GM12878 (cell line): ENCODE data around the gene ST8SIA1. TPM values are rescaled to one million over a fixed set of nuclear protein-coding genes. Genes with fewer than 3 reads are reported as not detected.

Experiments
- ATAC-seq: fragments of 200-7000 bp; cut with Tn5 transposase; 3 replicates; pipeline ENCODE4 v1.9.1; 2020; ENCODE audit warnings: mild to moderate bottlenecking, moderate library complexity
- BruUV-seq: library from RNA; stranded (reverse); fragments of 400-500 nt; replicated peaks from 2 replicates; lab custom pipeline; 2021; lab: Mats Ljungman, UMichigan
- CTCF ChIA-PET: fragments of 300-600 bp; sonication (Branson Sonifier 250); formaldehyde crosslinking; extraction: SDS; loops from one replicate; lab custom pipeline; 2021; ENCODE audit warnings: inconsistent platforms; lab: Yijun Ruan, JAX
- POLR2A ChIA-PET: fragments of 350-600 bp; formaldehyde crosslinking; extraction: SDS; loops from one replicate; lab custom pipeline; 2021; ENCODE audit warnings: inconsistent platforms; lab: Charles Lee
- RAD21 ChIA-PET: fragments of 300-600 bp; sonication (Branson Sonifier 250); formaldehyde crosslinking; loops from one replicate; lab custom pipeline; 2023; ENCODE audit warnings: antibody characterized with exemption; ENCODE audit not compliant: unreplicated experiment; lab: Charles Lee
- SMC1A ChIA-PET: fragments of 300-600 bp; sonication (Branson Sonifier 250); formaldehyde crosslinking; loops from one replicate; lab custom pipeline; 2023; ENCODE audit not compliant: unreplicated experiment, uncharacterized antibody; lab: Charles Lee
- DNase-seq: peaks from one replicate; pipeline ENCODE4 v3.0.0-alpha.2; 2011; ENCODE audit warnings: low read depth, low spot score
- FAIRE-seq: peaks from 3 replicates; lab custom pipeline; 2011; peaks lifted over from hg19 to GRCh38; lab: Jason Lieb, UNC
- H2AFZ ChIP-seq: 2 replicates; pipeline ENCODE4 v1.6.0; 2011; ENCODE audit warnings: low read depth, low read length, control low read depth; ENCODE audit not compliant: control insufficient read depth
- H3K27ac ChIP-seq: 2 replicates; pipeline ENCODE4 v1.5.1; 2011; ENCODE audit warnings: control low read depth; ENCODE audit not compliant: control insufficient read depth, insufficient read depth
- H3K27me3 ChIP-seq, 2 experiments: replicated peaks in 1 of 2; 2 replicates each; pipeline versions ENCODE4 v1.6.0 to v1.6.1; 2011; ENCODE audit warnings: low read length in 1 of 2; ENCODE audit not compliant: control insufficient read depth in 2 of 2, insufficient read depth in 2 of 2
- H3K36me3 ChIP-seq, 2 experiments: 2 replicates each; pipeline ENCODE4 v1.5.1; 2011; ENCODE audit warnings: low read length in 1 of 2; ENCODE audit not compliant: control insufficient read depth in 2 of 2, insufficient read depth in 2 of 2
- H3K4me1 ChIP-seq: 2 replicates; pipeline ENCODE4 v1.6.1; 2011; ENCODE audit warnings: mild to moderate bottlenecking, low read length, moderate library complexity, mixed read lengths; ENCODE audit not compliant: control insufficient read depth, insufficient read depth
- H3K4me2 ChIP-seq: 2 replicates; pipeline ENCODE4 v1.6.0; 2011; ENCODE audit warnings: control low read depth; ENCODE audit not compliant: control insufficient read depth, insufficient read depth
- H3K4me3 ChIP-seq: fragments of 200-600 bp; sonication (generic); 2 replicates; pipeline ENCODE4 v1.5.1; 2016
- H3K79me2 ChIP-seq: 2 replicates; pipeline ENCODE4 v1.6.0; 2011; ENCODE audit warnings: low read length; ENCODE audit not compliant: control insufficient read depth, insufficient read depth
- H3K9ac ChIP-seq: 2 replicates; pipeline ENCODE4 v1.8.0; 2011; ENCODE audit warnings: low read length, control low read depth, mixed read lengths; ENCODE audit not compliant: control insufficient read depth, insufficient read depth
- H3K9me3 ChIP-seq: replicated peaks from 3 replicates; pipeline ENCODE4 v1.5.1; 2011; ENCODE audit warnings: mild to moderate bottlenecking, low read length; ENCODE audit not compliant: control insufficient read depth, insufficient read depth
- H4K20me1 ChIP-seq: 2 replicates; pipeline ENCODE4 v1.6.0; 2011; ENCODE audit not compliant: control insufficient read depth, insufficient read depth
- BCL3 ChIP-seq: IDR thresholded peaks from 2 replicates; pipeline ENCODE4 v1.6.1; 2011; ENCODE audit warnings: borderline replicate concordance, low read depth, mild to moderate bottlenecking, moderate library complexity, low read length; ENCODE audit not compliant: insufficient read depth, poor library complexity, severe bottlenecking
- JUNB ChIP-seq: IDR thresholded peaks from 2 replicates; pipeline ENCODE4 v1.6.1; 2016; ENCODE audit warnings: antibody characterized with exemption, mild to moderate bottlenecking
- NR2F1 ChIP-seq: fragments of 450-650 bp; conservative IDR thresholded peaks from 2 replicates; pipeline ENCODE4 v1.6.1; 2017; ENCODE audit warnings: mild to moderate bottlenecking
- PAX5 ChIP-seq: IDR thresholded peaks from 2 replicates; pipeline ENCODE4 v1.6.1; 2011; ENCODE audit warnings: low read depth, low read length, borderline replicate concordance
- SMARCA5 ChIP-seq: fragments of 450-650 bp; IDR thresholded peaks from 2 replicates; pipeline ENCODE4 v1.6.1; 2017; ENCODE audit warnings: mild to moderate bottlenecking
- SRF ChIP-seq, 2 experiments: IDR thresholded peaks; 2 replicates each; pipeline ENCODE4 v1.6.1; 2011; ENCODE audit warnings: low read depth in 2 of 2, low read length in 2 of 2, mild to moderate bottlenecking in 1 of 2, moderate library complexity in 1 of 2
- TCF12 ChIP-seq: IDR thresholded peaks from 2 replicates; pipeline ENCODE4 v1.6.1; 2011; ENCODE audit warnings: low read depth, mild to moderate bottlenecking, low read length
- TCF7 ChIP-seq: IDR thresholded peaks from 2 replicates; pipeline ENCODE4 v1.6.1; 2014; ENCODE audit warnings: antibody characterized with exemption, borderline replicate concordance
- USF2 ChIP-seq: IDR thresholded peaks from 2 replicates; pipeline ENCODE4 v1.6.1; 2011; ENCODE audit warnings: low read depth, low read length, improper control_type of control experiment, borderline replicate concordance
- ZNF592 ChIP-seq: fragments of 450-650 bp; IDR thresholded peaks from 2 replicates; pipeline ENCODE4 v1.6.1; 2017; ENCODE audit warnings: mild to moderate bottlenecking, moderate library complexity
- WGBS: methylation state at CpG from one replicate; pipeline ENCODE4 v1.1.6; 2016; ENCODE audit warnings: low lambda C conversion rate; ENCODE audit not compliant: insufficient replicate concordance, insufficient coverage; ENCODE audit errors: missing lambda C conversion rate; 5-methylcytosine and 5-hydroxymethylcytosine counted together
- in situ Hi-C: fragments of 300-500 bp; cut with MboI; formaldehyde crosslinking; loops from 9 replicates; pipeline ENCODE4 v1.14.3; 2018; ENCODE audit warnings: mixed read lengths
- intact Hi-C: fragments of 100-400 bp; cut with micrococcal nuclease; formaldehyde crosslinking; loops from one replicate; pipeline ENCODE4 v1.14.2; 2022; ENCODE audit not compliant: unreplicated experiment
- polyA plus RNA-seq, 11 experiments: library from polyadenylated mRNA; depleted of rRNA in 4 of 11; unstranded in 6 of 11; stranded (reverse) in 5 of 11; fragments of >200 nt; fragmentation: Nextera tagmentation in 4 of 11; fragmentation: Illumina TruSeq in 1 of 11; extraction: Ambion mirVana in 4 of 11; extraction: Trizol in 1 of 11; gene quantifications; 1 replicate in 1 of 11; 2 replicates in 10 of 11; pipeline versions ENCODE4 v1.2.1 to v1.2.3, GENCODE V29; 2011 to 2016; ENCODE audit warnings: inconsistent platforms in 2 of 11, missing spikeins in 2 of 11, low read depth in 1 of 11
- total RNA-seq, 4 experiments: library from RNA; depleted of rRNA in 3 of 4; stranded (reverse); fragments of >200 nt in 3 of 4; fragmentation: Illumina TruSeq in 1 of 4; extraction: Trizol in 1 of 4; gene quantifications; 2 replicates each; pipeline versions ENCODE4 v1.2.1 to v1.2.3, GENCODE V29; 2013 to 2021
- TF ChIP-seq, protein P1 (sequence below): fragments of 450-650 bp; IDR thresholded peaks from 2 replicates; pipeline ENCODE4 v1.6.1; 2016; ENCODE audit warnings: mild to moderate bottlenecking
- TF ChIP-seq, protein P2 (sequence below), 3 experiments: IDR thresholded peaks in 2 of 3; conservative IDR thresholded peaks in 1 of 3; 2 replicates each; pipeline ENCODE4 v1.5.1; 2011; ENCODE audit warnings: low read depth in 3 of 3, low read length in 3 of 3, mild to moderate bottlenecking in 3 of 3, control low read depth in 2 of 3, moderate library complexity in 2 of 3, inconsistent platforms in 1 of 3, mixed read lengths in 1 of 3; ENCODE audit not compliant: control insufficient read depth in 2 of 3, insufficient read depth in 1 of 3; ENCODE audit errors: extremely low read depth in 1 of 3

ST8SIA1 gene
- total and polyA plus RNA-seq, 10 of the 15 experiments (the other 5 are each of a cell fraction or from before 2014, with no cell fraction given) = 0.23 to 0.35 (median 0.23) TPM; not detected in 7

DNA sequence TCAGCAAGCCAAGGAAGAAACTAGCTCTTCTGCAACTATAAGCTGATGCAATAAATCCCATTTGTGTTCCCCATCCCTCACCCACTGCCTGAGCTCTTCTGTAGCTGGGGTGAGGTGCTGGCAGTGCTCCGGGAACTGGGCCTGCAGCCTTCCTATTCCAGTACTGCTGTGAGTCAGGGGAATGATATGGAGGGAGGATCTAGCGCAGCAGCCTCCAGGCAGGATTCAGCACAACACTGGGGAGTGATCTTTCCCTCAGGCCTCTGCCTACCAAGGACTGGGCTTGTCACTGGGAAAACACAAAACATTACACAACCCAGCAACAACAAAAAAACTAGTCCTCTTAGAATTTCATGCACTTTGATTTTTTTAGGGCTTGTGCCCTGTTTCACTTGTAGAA lies 58.7 kb downstream of the ST8SIA1 start:
- no peak overlapping the region for H3K4me2 ChIP-seq
- no peak for DNase-seq
- RAD21 ChIA-PET = no interaction called here
- TF ChIP-seq BCL3 = no peak
- no peak for TF ChIP-seq SMARCA5
- TF ChIP-seq PAX5 = no peak
- no peak for TF ChIP-seq TCF12
- TF ChIP-seq, protein P1, sequence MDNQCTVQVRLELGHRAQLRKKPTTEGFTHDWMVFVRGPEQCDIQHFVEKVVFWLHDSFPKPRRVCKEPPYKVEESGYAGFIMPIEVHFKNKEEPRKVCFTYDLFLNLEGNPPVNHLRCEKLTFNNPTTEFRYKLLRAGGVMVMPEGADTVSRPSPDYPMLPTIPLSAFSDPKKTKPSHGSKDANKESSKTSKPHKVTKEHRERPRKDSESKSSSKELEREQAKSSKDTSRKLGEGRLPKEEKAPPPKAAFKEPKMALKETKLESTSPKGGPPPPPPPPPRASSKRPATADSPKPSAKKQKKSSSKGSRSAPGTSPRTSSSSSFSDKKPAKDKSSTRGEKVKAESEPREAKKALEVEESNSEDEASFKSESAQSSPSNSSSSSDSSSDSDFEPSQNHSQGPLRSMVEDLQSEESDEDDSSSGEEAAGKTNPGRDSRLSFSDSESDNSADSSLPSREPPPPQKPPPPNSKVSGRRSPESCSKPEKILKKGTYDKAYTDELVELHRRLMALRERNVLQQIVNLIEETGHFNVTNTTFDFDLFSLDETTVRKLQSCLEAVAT = no peak
- TF ChIP-seq ZNF592 = no peak
- TF ChIP-seq, protein P2, sequence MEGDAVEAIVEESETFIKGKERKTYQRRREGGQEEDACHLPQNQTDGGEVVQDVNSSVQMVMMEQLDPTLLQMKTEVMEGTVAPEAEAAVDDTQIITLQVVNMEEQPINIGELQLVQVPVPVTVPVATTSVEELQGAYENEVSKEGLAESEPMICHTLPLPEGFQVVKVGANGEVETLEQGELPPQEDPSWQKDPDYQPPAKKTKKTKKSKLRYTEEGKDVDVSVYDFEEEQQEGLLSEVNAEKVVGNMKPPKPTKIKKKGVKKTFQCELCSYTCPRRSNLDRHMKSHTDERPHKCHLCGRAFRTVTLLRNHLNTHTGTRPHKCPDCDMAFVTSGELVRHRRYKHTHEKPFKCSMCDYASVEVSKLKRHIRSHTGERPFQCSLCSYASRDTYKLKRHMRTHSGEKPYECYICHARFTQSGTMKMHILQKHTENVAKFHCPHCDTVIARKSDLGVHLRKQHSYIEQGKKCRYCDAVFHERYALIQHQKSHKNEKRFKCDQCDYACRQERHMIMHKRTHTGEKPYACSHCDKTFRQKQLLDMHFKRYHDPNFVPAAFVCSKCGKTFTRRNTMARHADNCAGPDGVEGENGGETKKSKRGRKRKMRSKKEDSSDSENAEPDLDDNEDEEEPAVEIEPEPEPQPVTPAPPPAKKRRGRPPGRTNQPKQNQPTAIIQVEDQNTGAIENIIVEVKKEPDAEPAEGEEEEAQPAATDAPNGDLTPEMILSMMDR (IDR thresholded peaks at IDR 0.05 in 2 of 3, conservative IDR thresholded peaks at IDR 0.05 in 1 of 3; ENCODE audit: control insufficient read depth in 2 of 3, extremely low read depth in 1 of 3, insufficient read depth in 1 of 3, low read depth in 3 of 3, low read length in 3 of 3) = no peak
- no peak for TF ChIP-seq JUNB
- TF ChIP-seq SRF (IDR thresholded peaks at IDR 0.05; ENCODE audit: low read depth in 2 of 2, low read length in 2 of 2) = no peak
- no peak for TF ChIP-seq NR2F1
- TF ChIP-seq TCF7 = no peak
- TF ChIP-seq USF2 = no peak
- TF ChIP-seq, all 136 proteins: peak for 0
- POLR2A ChIA-PET = no interaction called here
- Histone ChIP-seq H3K27me3 (no peaks in the 10 kb centered on the region; a peak in 1 of 4 replicates), H3K4me3 (no peak overlapping the region), H3K36me3 (no peaks in the 10 kb centered on the region), H3K4me1 (no peaks in the 10 kb centered on the region), H3K27ac (no peak overlapping the region), H2AFZ (no peak overlapping the region), H3K79me2 (no peaks in the 10 kb centered on the region), H3K9me3 (no peaks in the 10 kb centered on the region), H3K9ac (no peak overlapping the region), H4K20me1 (no peaks in the 10 kb centered on the region)
- FAIRE-seq (no peak), ATAC-seq (no peak)
- WGBS = 26% methylated on average over 2 of the region's 2 CpGs
- intact Hi-C loops = no loop called here
- SMC1A ChIA-PET = no interaction called here
- CTCF ChIA-PET = no interaction called here
- no TSS peak for BruUV-seq
- in situ Hi-C loops = no loop called here
